IMR-90 (cell line): ENCODE measurements around the gene DIAPH1. TPM values are rescaled to one million over a fixed set of nuclear protein-coding genes. Genes with fewer than 3 reads are reported as not detected.

Experiments
- ATAC-seq: fragments of 200-7000 bp; cut with Tn5 transposase; 2 replicates; pipeline ENCODE4 v1.9.1; 2020; ENCODE audit warnings: low read depth, mild to moderate bottlenecking, moderate library complexity
- BruUV-seq: library from RNA; stranded (reverse); fragments of 400-500 nt; replicated peaks from 2 replicates; lab custom pipeline; 2021; lab: Mats Ljungman, UMichigan
- CTCF ChIA-PET: fragments of 300-600 bp; formaldehyde crosslinking; extraction: SDS; loops from one replicate; lab custom pipeline; 2021; ENCODE audit warnings: antibody characterized with exemption; lab: Yijun Ruan, JAX
- POLR2A ChIA-PET: fragments of 300-600 bp; sonication (Branson Sonifier 250); formaldehyde crosslinking; loops from one replicate; lab custom pipeline; 2022; ENCODE audit warnings: antibody characterized with exemption; ENCODE audit not compliant: unreplicated experiment; lab: Charles Lee
- DNase-seq: peaks from one replicate; pipeline ENCODE4 v3.0.0; 2013
- H2AFZ ChIP-seq: replicated peaks from 2 replicates; pipeline ENCODE3; 2013; ENCODE audit warnings: low read length, mild to moderate bottlenecking; ENCODE audit not compliant: poor library complexity
- H2AK5ac ChIP-seq: 2 replicates; pipeline ENCODE4 v1.6.1; 2013; ENCODE audit warnings: low read depth, low read length, inconsistent platforms
- H2AK9ac ChIP-seq: replicated peaks from 2 replicates; pipeline ENCODE3; 2013; ENCODE audit warnings: mild to moderate bottlenecking, low read depth, low read length, moderate library complexity; ENCODE audit not compliant: poor library complexity
- H2BK120ac ChIP-seq: 2 replicates; pipeline ENCODE4 v1.6.1; 2013; ENCODE audit warnings: low read depth, low read length, inconsistent platforms
- H2BK15ac ChIP-seq: 3 replicates; pipeline ENCODE4 v1.6.1; 2013; ENCODE audit warnings: low read depth, low read length, inconsistent platforms
- H2BK20ac ChIP-seq: 2 replicates; pipeline ENCODE4 v1.6.1; 2013; ENCODE audit warnings: low read depth, mild to moderate bottlenecking, inconsistent platforms, low read length, moderate library complexity
- H2BK5ac ChIP-seq: 2 replicates; pipeline ENCODE4 v1.6.1; 2013; ENCODE audit warnings: mild to moderate bottlenecking, low read depth, low read length, inconsistent platforms; ENCODE audit not compliant: poor library complexity, severe bottlenecking
- H3K14ac ChIP-seq: replicated peaks from 2 replicates; pipeline ENCODE4 v1.6.1; 2013; ENCODE audit warnings: low read depth, low read length, inconsistent platforms
- H3K18ac ChIP-seq: 2 replicates; pipeline ENCODE4 v1.6.1; 2013; ENCODE audit warnings: low read depth, low read length, control low read depth
- H3K23ac ChIP-seq: 2 replicates; pipeline ENCODE4 v1.6.1; 2013; ENCODE audit warnings: low read depth, low read length, inconsistent platforms
- H3K27ac ChIP-seq: 2 replicates; pipeline ENCODE4 v1.5.1; 2013; ENCODE audit warnings: mild to moderate bottlenecking, control low read depth, low read length; ENCODE audit not compliant: insufficient read depth
- H3K27me3 ChIP-seq: 2 replicates; pipeline ENCODE4 v1.6.1; 2013; ENCODE audit warnings: low read length; ENCODE audit not compliant: control insufficient read depth, insufficient read depth
- H3K36me3 ChIP-seq: 2 replicates; pipeline ENCODE4 v1.6.1; 2013; ENCODE audit warnings: low read length, mixed read lengths; ENCODE audit not compliant: control insufficient read depth, insufficient read depth
- H3K4ac ChIP-seq: 2 replicates; pipeline ENCODE4 v1.6.1; 2013; ENCODE audit warnings: low read depth, low read length, inconsistent platforms
- H3K4me1 ChIP-seq: 2 replicates; pipeline ENCODE4 v1.6.1; 2013; ENCODE audit warnings: low read length, mixed read lengths; ENCODE audit not compliant: control insufficient read depth, insufficient read depth
- H3K4me2 ChIP-seq: 2 replicates; pipeline ENCODE4 v1.6.1; 2013; ENCODE audit warnings: low read depth, mild to moderate bottlenecking, control low read depth, low read length, moderate library complexity
- H3K4me3 ChIP-seq: 2 replicates; pipeline ENCODE4 v1.5.1; 2013; ENCODE audit warnings: low read depth, mild to moderate bottlenecking, control low read depth, low read length, moderate library complexity; ENCODE audit not compliant: insufficient read depth
- H3K56ac ChIP-seq: 2 replicates; pipeline ENCODE4 v1.6.1; 2013; ENCODE audit warnings: low read length, inconsistent platforms; ENCODE audit not compliant: insufficient read depth; ENCODE audit errors: extremely low read depth
- H3K79me1 ChIP-seq, 2 experiments: 2 replicates each; pipeline ENCODE4 v1.6.1; 2013; ENCODE audit warnings: low read length in 2 of 2, inconsistent platforms in 1 of 2, low read depth in 1 of 2
- H3K9ac ChIP-seq: 2 replicates; pipeline ENCODE4 v1.6.1; 2013; ENCODE audit warnings: low read depth, low read length, control low read depth
- H3K9me1 ChIP-seq: 2 replicates; pipeline ENCODE4 v1.6.1; 2013; ENCODE audit warnings: low read length, inconsistent platforms; ENCODE audit not compliant: insufficient read depth
- H3K9me3 ChIP-seq: 2 replicates; pipeline ENCODE4 v1.6.1; 2013; ENCODE audit warnings: low read length; ENCODE audit not compliant: control insufficient read depth, insufficient read depth
- H4K20me1 ChIP-seq: 2 replicates; pipeline ENCODE4 v1.6.1; 2013; ENCODE audit warnings: low read length, inconsistent platforms; ENCODE audit not compliant: insufficient read depth
- H4K5ac ChIP-seq: 2 replicates; pipeline ENCODE4 v1.6.1; 2013; ENCODE audit warnings: mild to moderate bottlenecking, low read depth, low read length, control low read depth
- H4K8ac ChIP-seq, 2 experiments: 2 replicates each; pipeline ENCODE4 v1.6.1; 2013; ENCODE audit warnings: low read depth in 2 of 2, low read length in 2 of 2, control low read depth in 1 of 2, inconsistent platforms in 1 of 2
- H4K91ac ChIP-seq: 2 replicates; pipeline ENCODE4 v1.6.1; 2013; ENCODE audit warnings: low read depth, low read length, inconsistent platforms; ENCODE audit not compliant: insufficient read depth
- BHLHE40 ChIP-seq: fragments of 150-350 bp; IDR thresholded peaks from 2 replicates; pipeline ENCODE4 v1.6.1; 2016; ENCODE audit warnings: mild to moderate bottlenecking, low read depth, low read length
- CEBPB ChIP-seq: IDR thresholded peaks from 2 replicates; pipeline ENCODE4 v1.6.1; 2012; ENCODE audit warnings: low read depth, low read length, improper control_type of control experiment
- CHD1 ChIP-seq: IDR thresholded peaks from 2 replicates; pipeline ENCODE4 v1.6.1; 2012; ENCODE audit warnings: low read depth, low read length, improper control_type of control experiment
- FOS ChIP-seq: fragments of 150-350 bp; IDR thresholded peaks from 2 replicates; pipeline ENCODE4 v1.6.1; 2016; ENCODE audit warnings: low read depth, low read length
- MAZ ChIP-seq: IDR thresholded peaks from 2 replicates; pipeline ENCODE4 v1.6.1; 2012; ENCODE audit warnings: low read depth, mild to moderate bottlenecking, low read length, improper control_type of control experiment, moderate library complexity, borderline replicate concordance
- MXI1 ChIP-seq: IDR thresholded peaks from 2 replicates; pipeline ENCODE4 v1.6.1; 2012; ENCODE audit warnings: low read depth, mild to moderate bottlenecking, low read length, moderate library complexity, borderline replicate concordance
- POLR2A ChIP-seq: IDR thresholded peaks from 2 replicates; pipeline ENCODE4 v1.6.1; 2012; ENCODE audit warnings: mild to moderate bottlenecking, low read depth, low read length
- RCOR1 ChIP-seq: IDR thresholded peaks from 2 replicates; pipeline ENCODE4 v1.6.1; 2012; ENCODE audit warnings: mild to moderate bottlenecking, low read length, improper control_type of control experiment; ENCODE audit not compliant: insufficient replicate concordance
- WGBS, 2 experiments: methylation state at CpG; one replicate each; pipeline versions ENCODE4 v1.1.5 to v1.1.7; 2013; ENCODE audit warnings: missing lambda C conversion rate in 2 of 2; ENCODE audit not compliant: insufficient read length in 1 of 2; ENCODE audit errors: extremely low coverage in 2 of 2; 5-methylcytosine and 5-hydroxymethylcytosine counted together
- dilution Hi-C: fragments of 300-500 bp; cut with HindIII; formaldehyde crosslinking; loops from one replicate; pipeline ENCODE4 v1.14.3; 2018; ENCODE audit warnings: low sequenced_read_pairs; ENCODE audit not compliant: unreplicated experiment
- in situ Hi-C: fragments of 300-500 bp; cut with MboI; formaldehyde crosslinking; loops from 3 replicates; pipeline ENCODE4 v1.14.3; 2019; ENCODE audit warnings: low sequenced_read_pairs, inconsistent platforms, mixed read lengths
- intact Hi-C: fragments of 100-400 bp; cut with micrococcal nuclease; formaldehyde crosslinking; loops from 2 replicates; pipeline ENCODE4 v1.10.0; 2022
- polyA plus RNA-seq, 3 experiments: library from polyadenylated mRNA; depleted of rRNA; stranded (reverse); fragments of >200 nt; gene quantifications; 2 replicates each; pipeline ENCODE4 v1.2.3, GENCODE V29; 2012; ENCODE audit warnings: low replicate concordance in 1 of 3
- total RNA-seq: library from RNA; depleted of rRNA; stranded (reverse); fragments of >200 nt; gene quantifications from 2 replicates; pipeline ENCODE4 v1.2.3, GENCODE V29; 2012
- TF ChIP-seq, protein P1 (sequence below): conservative IDR thresholded peaks from 2 replicates; pipeline ENCODE4 v1.5.1; 2012; ENCODE audit warnings: mild to moderate bottlenecking, low read depth, low read length, improper control_type of control experiment
- TF ChIP-seq, protein P2 (sequence below): fragments of 150-350 bp; IDR thresholded peaks from 2 replicates; pipeline ENCODE4 v1.6.1; 2016; ENCODE audit warnings: low read depth, mild to moderate bottlenecking, low read length, moderate library complexity, borderline replicate concordance

The DIAPH1 gene
- total and polyA plus RNA-seq, 2 of the 4 experiments (the other 2 are of a cell fraction) = 12.0 to 37.4 TPM

DNA sequence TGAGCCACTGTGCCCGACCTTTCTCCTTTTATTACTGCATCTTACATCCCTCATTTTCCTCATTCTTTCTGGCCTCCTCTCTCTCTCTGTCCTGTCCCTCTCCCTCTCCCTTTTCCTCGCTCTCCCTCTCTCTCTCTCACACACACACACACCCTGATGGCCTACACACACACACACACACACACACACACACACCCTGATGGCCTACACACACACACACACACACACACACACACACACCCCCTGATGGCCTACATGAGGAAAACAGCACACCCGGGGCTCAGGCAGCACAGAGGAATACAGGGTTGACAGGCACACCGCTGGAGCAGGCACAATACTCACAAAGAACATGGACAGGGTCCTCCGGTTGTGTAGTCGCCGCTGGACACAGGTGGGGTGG, 36.2 kb upstream of the DIAPH1 start:
- Histone ChIP-seq H3K56ac (no peak overlapping the region), H3K14ac (0 out of 2 replicates have a peak overlapping the region, but pooled peaks have one; percentile 17), H3K4me1 (peaks cover 18% of the 10 kb centered on the region), H3K9me3 (no peaks in the 10 kb centered on the region), H3K4ac (peak overlapping the region; percentile 48; the same call in 1 of the 2 replicates), H2BK15ac (no peak overlapping the region), H4K8ac (peak overlapping the region in 1 of 2 experiments; percentile 27; a peak in 1 of 4 replicates), H4K20me1 (no peaks in the 10 kb centered on the region), H3K27ac (no peak overlapping the region), H3K9ac (no peak overlapping the region), H2AK5ac (peak overlapping the region; percentile 75), H2BK20ac (no peak overlapping the region), H2BK120ac (peak overlapping the region; percentile 21; the same call in 1 of the 2 replicates), H3K18ac (no peak overlapping the region), H3K79me1 (peaks cover 9 to 16% of the 10 kb centered on the region in 2 experiments), H3K4me2 (no peak overlapping the region), H3K23ac (no peak overlapping the region), H4K5ac (peak overlapping the region; percentile 45; the same call in 1 of the 2 replicates), H2AK9ac (peak overlapping the region; percentile 67), H3K9me1 (peaks cover 3% of the 10 kb centered on the region; the same call in 1 of the 2 replicates), H4K91ac (peak overlapping the region; percentile 49; the same call in 1 of the 2 replicates), H3K4me3 (no peak overlapping the region), H2AFZ (no peak overlapping the region), H3K36me3 (peaks cover 14% of the 10 kb centered on the region; the same call in 1 of the 2 replicates), H2BK5ac (peak overlapping the region; percentile 77), H3K27me3 (no peaks in the 10 kb centered on the region)
- no peak for DNase-seq
- TF ChIP-seq CHD1 (no peak), MXI1 (no peak), BHLHE40 (no peak), MAZ (no peak), CEBPB (no peak), POLR2A (no peak), RCOR1 (no peak), FOS (no peak)
- TF ChIP-seq, protein P1, sequence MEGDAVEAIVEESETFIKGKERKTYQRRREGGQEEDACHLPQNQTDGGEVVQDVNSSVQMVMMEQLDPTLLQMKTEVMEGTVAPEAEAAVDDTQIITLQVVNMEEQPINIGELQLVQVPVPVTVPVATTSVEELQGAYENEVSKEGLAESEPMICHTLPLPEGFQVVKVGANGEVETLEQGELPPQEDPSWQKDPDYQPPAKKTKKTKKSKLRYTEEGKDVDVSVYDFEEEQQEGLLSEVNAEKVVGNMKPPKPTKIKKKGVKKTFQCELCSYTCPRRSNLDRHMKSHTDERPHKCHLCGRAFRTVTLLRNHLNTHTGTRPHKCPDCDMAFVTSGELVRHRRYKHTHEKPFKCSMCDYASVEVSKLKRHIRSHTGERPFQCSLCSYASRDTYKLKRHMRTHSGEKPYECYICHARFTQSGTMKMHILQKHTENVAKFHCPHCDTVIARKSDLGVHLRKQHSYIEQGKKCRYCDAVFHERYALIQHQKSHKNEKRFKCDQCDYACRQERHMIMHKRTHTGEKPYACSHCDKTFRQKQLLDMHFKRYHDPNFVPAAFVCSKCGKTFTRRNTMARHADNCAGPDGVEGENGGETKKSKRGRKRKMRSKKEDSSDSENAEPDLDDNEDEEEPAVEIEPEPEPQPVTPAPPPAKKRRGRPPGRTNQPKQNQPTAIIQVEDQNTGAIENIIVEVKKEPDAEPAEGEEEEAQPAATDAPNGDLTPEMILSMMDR = no peak
- TF ChIP-seq, protein P2, sequence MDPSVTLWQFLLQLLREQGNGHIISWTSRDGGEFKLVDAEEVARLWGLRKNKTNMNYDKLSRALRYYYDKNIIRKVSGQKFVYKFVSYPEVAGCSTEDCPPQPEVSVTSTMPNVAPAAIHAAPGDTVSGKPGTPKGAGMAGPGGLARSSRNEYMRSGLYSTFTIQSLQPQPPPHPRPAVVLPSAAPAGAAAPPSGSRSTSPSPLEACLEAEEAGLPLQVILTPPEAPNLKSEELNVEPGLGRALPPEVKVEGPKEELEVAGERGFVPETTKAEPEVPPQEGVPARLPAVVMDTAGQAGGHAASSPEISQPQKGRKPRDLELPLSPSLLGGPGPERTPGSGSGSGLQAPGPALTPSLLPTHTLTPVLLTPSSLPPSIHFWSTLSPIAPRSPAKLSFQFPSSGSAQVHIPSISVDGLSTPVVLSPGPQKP = no peak
- ChIA-PET POLR2A (no interaction called here), CTCF (no interaction called here)
- dilution Hi-C loops (no loop called here), intact Hi-C loops (no loop called here), in situ Hi-C loops (no loop called here)
- no peak for ATAC-seq
- no TSS peak for BruUV-seq
- WGBS, 2 experiments = no CpG with 5 or more reads among the region's 7 CpGs
